Measurements from ENCODE around the gene FOLR2. TPM values are rescaled to one million over a fixed set of nuclear protein-coding genes. Genes with fewer than 3 reads are reported as not detected.

FOLR2 gene
- total and polyA plus RNA-seq, 2 donors (not counting 1 experiment from before 2014, with no cell fraction given) = 1.5 to 4.7 TPM

- no peak for DNase-seq
- Histone ChIP-seq H3K9ac (ENCODE audit: low read length) (no peak overlapping the region), H4K20me1 (ENCODE audit: control insufficient read depth, insufficient read depth, low read length, poor library complexity, severe bottlenecking) (no peaks in the 10 kb centered on the region), H3K4me2 (replicated peaks; ENCODE audit: low read depth, low read length, poor library complexity, severe bottlenecking) (no peak overlapping the region), H3K36me3 (replicated peaks in 1 of 2; ENCODE audit: control extremely low read depth in 1 of 2, control insufficient read depth in 1 of 2, extremely low read depth in 1 of 2, insufficient read depth in 2 of 2, low read length in 1 of 2) (peaks cover 0 to 49% of the 10 kb centered on the region in 2 experiments), H3K27ac (ENCODE audit: low read length in 2 of 2) (no peak overlapping the region), H3K79me2 (ENCODE audit: control insufficient read depth, insufficient read depth, low read length) (peaks cover 6% of the 10 kb centered on the region), H3K4me1 (ENCODE audit: control insufficient read depth in 2 of 2, insufficient read depth in 2 of 2, low read length in 2 of 2) (peaks cover 6 to 11% of the 10 kb centered on the region in 2 donors), H3K4me3 (ENCODE audit: control extremely low read depth in 1 of 5, extremely low read depth in 1 of 5, insufficient read depth in 1 of 5, low read depth in 2 of 5, low read length in 4 of 5) (no peak overlapping the region), H2AFZ (ENCODE audit: insufficient read depth, low read depth, low read length, poor library complexity, severe bottlenecking) (no peak overlapping the region), H3K27me3 (replicated peaks in 1 of 4; ENCODE audit: control extremely low read depth in 1 of 4, control insufficient read depth in 3 of 4, insufficient read depth in 4 of 4, low read length in 3 of 4) (no peaks in the 10 kb centered on the region), H3K9me3 (ENCODE audit: control extremely low read depth in 1 of 3, control insufficient read depth in 2 of 3, insufficient read depth in 1 of 3, low read length in 2 of 3) (no peaks in the 10 kb centered on the region)
- Mint-ChIP-seq H3K9me3 (ENCODE audit: insufficient read depth) (no peaks in the 10 kb centered on the region), H3K27me3 (no peaks in the 10 kb centered on the region), H3K27ac (no peak overlapping the region), H3K4me3 (no peak overlapping the region), H3K4me1 (peaks cover 16% of the 10 kb centered on the region)
- TF ChIP-seq EZH2 (IDR thresholded peaks at IDR 0.05; ENCODE audit: borderline replicate concordance, insufficient read depth, low read depth, low read length, poor library complexity, severe bottlenecking) = no peak
- ATAC-seq (ENCODE audit: low read depth) = no peak
- ChIA-PET CTCF (interaction anchor here (0.7 kb wide), 1 partner anchor 587 kb away, joined by 3 read pairs; no protein-coding TSS in a partner anchor), POLR2A (no interaction called here)
- 98% methylated on average over 12 of the region's 16 CpGs for WGBS (ENCODE audit: insufficient coverage)
- intact Hi-C loops (cut with micrococcal nuclease) = loop anchor here (10.0 kb wide), 2 partner anchors 586 to 1366 kb away; partner anchors contain the start of genes ATG16L2 and FAM168A
These were observed 11.7 kb downstream of the FOLR2 start for GRCh38 chr11:72228229-72228843.

DNA sequence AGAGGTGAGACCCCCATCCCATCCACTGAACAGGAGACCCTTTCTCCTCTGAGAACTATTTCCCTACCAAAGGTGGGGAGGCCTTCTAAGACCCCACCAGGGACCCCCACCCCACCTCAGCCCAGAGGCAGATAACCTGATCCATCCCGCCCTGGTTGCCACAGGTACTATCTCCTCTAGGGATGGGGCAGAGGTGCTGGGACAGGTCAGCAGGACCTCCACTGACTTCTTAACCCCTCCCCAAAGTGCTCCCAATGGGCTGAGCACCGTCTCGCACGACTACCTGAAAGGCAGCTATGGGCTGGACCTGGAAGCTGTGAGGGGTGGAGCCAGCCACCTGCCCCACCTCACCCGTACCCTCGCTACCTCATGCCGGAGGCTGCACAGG, 12.2 kb downstream of the FOLR2 start:
- no peaks in the 10 kb centered on the region for H3K9me3 Mint-ChIP-seq (ENCODE audit: insufficient read depth)
- H3K27me3 Mint-ChIP-seq = no peaks in the 10 kb centered on the region
- Histone ChIP-seq H3K4me2 (replicated peaks; ENCODE audit: low read depth, low read length, poor library complexity, severe bottlenecking) (no peak overlapping the region), H3K4me3 (ENCODE audit: control extremely low read depth in 1 of 5, extremely low read depth in 1 of 5, insufficient read depth in 1 of 5, low read depth in 2 of 5, low read length in 4 of 5) (no peak overlapping the region), H3K4me1 (ENCODE audit: control insufficient read depth in 2 of 2, insufficient read depth in 2 of 2, low read length in 2 of 2) (peaks cover 7 to 16% of the 10 kb centered on the region in 2 donors), H3K36me3 (replicated peaks in 1 of 2; ENCODE audit: control extremely low read depth in 1 of 2, control insufficient read depth in 1 of 2, extremely low read depth in 1 of 2, insufficient read depth in 2 of 2, low read length in 1 of 2) (peaks cover 0 to 54% of the 10 kb centered on the region in 2 experiments), H3K9me3 (ENCODE audit: control extremely low read depth in 1 of 3, control insufficient read depth in 2 of 3, insufficient read depth in 1 of 3, low read length in 2 of 3) (no peaks in the 10 kb centered on the region), H3K27me3 (replicated peaks in 1 of 4; ENCODE audit: control extremely low read depth in 1 of 4, control insufficient read depth in 3 of 4, insufficient read depth in 4 of 4, low read length in 3 of 4) (no peaks in the 10 kb centered on the region), H2AFZ (ENCODE audit: insufficient read depth, low read depth, low read length, poor library complexity, severe bottlenecking) (no peak overlapping the region), H3K27ac (ENCODE audit: low read length in 2 of 2) (no peak overlapping the region), H3K9ac (ENCODE audit: low read length) (no peak overlapping the region), H4K20me1 (ENCODE audit: control insufficient read depth, insufficient read depth, low read length, poor library complexity, severe bottlenecking) (no peaks in the 10 kb centered on the region), H3K79me2 (ENCODE audit: control insufficient read depth, insufficient read depth, low read length) (peaks cover 6% of the 10 kb centered on the region)
- intact Hi-C loops (cut with micrococcal nuclease) = loop anchor here (10.0 kb wide), 2 partner anchors 586 to 1366 kb away; partner anchors contain the start of genes ATG16L2 and FAM168A
- ChIA-PET CTCF (no interaction called here), POLR2A (no interaction called here)
- no peak overlapping the region for H3K4me3 Mint-ChIP-seq
- no peak for ATAC-seq (ENCODE audit: low read depth)
- DNase-seq = no peak
- no peak overlapping the region for H3K27ac Mint-ChIP-seq
- TF ChIP-seq EZH2 (IDR thresholded peaks at IDR 0.05; ENCODE audit: borderline replicate concordance, insufficient read depth, low read depth, low read length, poor library complexity, severe bottlenecking) (no peak), CTCF (IDR thresholded peaks at IDR 0.05) (no peak)
- H3K4me1 Mint-ChIP-seq = peaks cover 20% of the 10 kb centered on the region
- WGBS (ENCODE audit: insufficient coverage) = 100% methylated on average over 6 of the region's 7 CpGs
